GM23338 (cell line): ENCODE data around the gene HNRNPA1. TPM values are rescaled to one million over a fixed set of nuclear protein-coding genes. Genes with fewer than 3 reads are reported as not detected.
A peak's percentile ranks its signal among the peaks of the same experiment; 100 is the strongest.

Experiments used
- ATAC-seq: fragments of 200-7000 bp; cut with Tn5 transposase; 3 replicates; pipeline ENCODE4 v1.9.1; 2020
- DNase-seq: peaks from one replicate; pipeline ENCODE4 v3.0.0-alpha.2; 2015; ENCODE audit warnings: low spot score
- H2AFZ ChIP-seq: fragments of 200-600 bp; sonication (generic); 2 replicates; pipeline ENCODE4 v1.8.0; 2016; ENCODE audit warnings: antibody characterized with exemption, mild to moderate bottlenecking, moderate library complexity
- H3F3A ChIP-seq: fragments of 200-600 bp; sonication (generic); replicated peaks from 2 replicates; pipeline ENCODE4 v1.8.0; 2017; ENCODE audit warnings: antibody characterized with exemption, mixed run types, low read depth
- H3K27ac ChIP-seq: fragments of 200-600 bp; sonication (generic); 2 replicates; pipeline ENCODE4 v1.6.1; 2016; ENCODE audit warnings: low read depth
- H3K27me3 ChIP-seq: fragments of 200-600 bp; sonication (generic); 2 replicates; pipeline ENCODE4 v1.8.0; 2016; ENCODE audit warnings: mild to moderate bottlenecking, mixed run types, moderate library complexity; ENCODE audit not compliant: insufficient read depth
- H3K36me3 ChIP-seq: fragments of 200-600 bp; sonication (generic); 2 replicates; pipeline ENCODE4 v1.8.0; 2016; ENCODE audit warnings: mild to moderate bottlenecking; ENCODE audit not compliant: insufficient read depth
- H3K4me1 ChIP-seq: fragments of 200-600 bp; sonication (generic); 2 replicates; pipeline ENCODE4 v1.8.0; 2016; ENCODE audit warnings: mild to moderate bottlenecking, moderate library complexity; ENCODE audit not compliant: insufficient read depth
- H3K4me2 ChIP-seq: fragments of 200-600 bp; sonication (generic); 2 replicates; pipeline ENCODE4 v1.7.1; 2017; ENCODE audit warnings: mixed run types
- H3K4me3 ChIP-seq: fragments of 200-600 bp; sonication (generic); 2 replicates; pipeline ENCODE4 v1.6.1; 2016; ENCODE audit warnings: mixed run types
- H3K79me2 ChIP-seq: fragments of 200-600 bp; sonication (generic); replicated peaks from 2 replicates; pipeline ENCODE4 v1.8.0; 2017; ENCODE audit warnings: mild to moderate bottlenecking; ENCODE audit not compliant: insufficient read depth
- H3K9me2 ChIP-seq: fragments of 200-600 bp; sonication (generic); 2 replicates; pipeline ENCODE4 v1.8.0; 2017; ENCODE audit not compliant: insufficient read depth
- H4K20me1 ChIP-seq: fragments of 200-600 bp; sonication (generic); replicated peaks from 2 replicates; pipeline ENCODE4 v1.8.0; 2017; ENCODE audit warnings: mild to moderate bottlenecking; ENCODE audit not compliant: insufficient read depth
- H3K27ac Mint-ChIP-seq: 2 replicates; pipeline ENCODE4 v1.8.0; 2020; ENCODE audit warnings: inconsistent platforms, mild to moderate bottlenecking, moderate library complexity, mixed read lengths
- H3K27me3 Mint-ChIP-seq: 3 replicates; pipeline ENCODE4 v1.8.0; 2022; ENCODE audit warnings: low read depth, mild to moderate bottlenecking, moderate library complexity, mixed read lengths, inconsistent platforms; ENCODE audit not compliant: insufficient read depth, poor library complexity
- H3K36me3 Mint-ChIP-seq: 3 replicates; pipeline ENCODE4 v1.8.0; 2021; ENCODE audit warnings: low read depth, mild to moderate bottlenecking, inconsistent platforms, moderate library complexity, mixed read lengths
- H3K4me1 Mint-ChIP-seq: 3 replicates; pipeline ENCODE4 v1.8.0; 2020; ENCODE audit warnings: mild to moderate bottlenecking, inconsistent platforms, mixed read lengths
- H3K4me3 Mint-ChIP-seq: 3 replicates; pipeline ENCODE4 v1.8.0; 2021; ENCODE audit warnings: moderate library complexity, mild to moderate bottlenecking, inconsistent platforms, mixed read lengths
- H3K9me3 Mint-ChIP-seq: 3 replicates; pipeline ENCODE4 v1.8.0; 2020; ENCODE audit warnings: moderate library complexity, mild to moderate bottlenecking, inconsistent platforms, mixed read lengths
- CREB1 ChIP-seq: fragments of 250-450 bp; sonication (Bioruptor Pico); IDR thresholded peaks from 2 replicates; pipeline ENCODE4 v1.5.0; 2020; ENCODE audit warnings: low read depth, mild to moderate bottlenecking, moderate library complexity
- CTCF ChIP-seq, 2 experiments: fragments of 200-600 bp in 1 of 2; sonication (generic) in 1 of 2; conservative IDR thresholded peaks; 2 replicates each; pipeline versions ENCODE4 v1.5.1 to v1.6.1; 2016 to 2017; ENCODE audit warnings: antibody characterized with exemption in 2 of 2, low read depth in 2 of 2, mild to moderate bottlenecking in 2 of 2, moderate library complexity in 1 of 2
- ETS1 ChIP-seq: IDR thresholded peaks from 2 replicates; pipeline ENCODE4 v1.6.1; 2016; ENCODE audit warnings: antibody characterized with exemption
- EZH2 ChIP-seq: fragments of 200-600 bp; sonication (generic); IDR thresholded peaks from one replicate; pipeline ENCODE4 v1.8.0; 2017; ENCODE audit warnings: antibody characterized with exemption, mild to moderate bottlenecking, low read depth; ENCODE audit not compliant: unreplicated experiment
- EZH2phosphoT487 ChIP-seq: fragments of 200-600 bp; sonication (generic); IDR thresholded peaks from one replicate; pipeline ENCODE4 v1.8.1; 2018; ENCODE audit warnings: antibody characterized with exemption; ENCODE audit not compliant: unreplicated experiment
- NANOG ChIP-seq: IDR thresholded peaks from 2 replicates; pipeline ENCODE4 v1.6.1; 2016; ENCODE audit warnings: antibody characterized with exemption, borderline replicate concordance
- POLR2AphosphoS5 ChIP-seq: IDR thresholded peaks from 2 replicates; pipeline ENCODE4 v1.6.1; 2016; ENCODE audit warnings: antibody characterized with exemption, low read depth
- STAT1 ChIP-seq: IDR thresholded peaks from one replicate; pipeline ENCODE4 v1.6.1; 2016; ENCODE audit warnings: antibody characterized with exemption; ENCODE audit not compliant: unreplicated experiment
- ZNF114 ChIP-seq: fragments of 250-450 bp; sonication (Bioruptor Pico); IDR thresholded peaks from 2 replicates; pipeline ENCODE4 v1.5.0; 2020; ENCODE audit warnings: mild to moderate bottlenecking, moderate library complexity
- ZNF331 ChIP-seq: fragments of 250-450 bp; sonication (Bioruptor Pico); IDR thresholded peaks from 2 replicates; pipeline ENCODE4 v1.5.0; 2020; ENCODE audit warnings: low read depth, mild to moderate bottlenecking, moderate library complexity
- ZNF462 ChIP-seq: fragments of 250-450 bp; sonication (Bioruptor Pico); IDR thresholded peaks from 2 replicates; pipeline ENCODE4 v1.5.0; 2020; ENCODE audit warnings: mild to moderate bottlenecking, moderate library complexity
- polyA plus RNA-seq: library from polyadenylated mRNA; unstranded; fragments of >200 nt; fragmentation: Nextera tagmentation; extraction: Ambion mirVana; gene quantifications from 2 replicates; pipeline ENCODE4 v1.2.1, GENCODE V29; 2016
- total RNA-seq: library from RNA; depleted of rRNA; stranded (reverse); fragments of >200 nt; shearing (Covaris generic); gene quantifications from 2 replicates; pipeline ENCODE4 v1.2.3, GENCODE V29; 2014

Gene HNRNPA1
- total and polyA plus RNA-seq, 2 experiments from 2014 or later = 1,104 to 2,576 TPM

- TF ChIP-seq ZNF462 (CRISPR knock-in tag) (no peak), POLR2AphosphoS5 (no peak), ZNF331 (CRISPR knock-in tag) (no peak), NANOG (no peak), CREB1 (CRISPR knock-in tag) (no peak)
Measured at GRCh38 chr12:54299515-54300224, 19.1 kb downstream of the HNRNPA1 start (continued).

GRCh38 chr12:54300225-54300731 is 19.8 kb downstream of the HNRNPA1 start:
- ATAC-seq (no peak), DNase-seq (no peak)
- Histone ChIP-seq H3K4me2 (peak overlapping the region; percentile 99), H3K27me3 (peaks cover 15% of the 10 kb centered on the region), H3K36me3 (no peaks in the 10 kb centered on the region), H3K4me1 (peaks cover 47% of the 10 kb centered on the region), H3K79me2 (no peaks in the 10 kb centered on the region), H4K20me1 (no peaks in the 10 kb centered on the region), H2AFZ (peak overlapping the region; percentile 96), H3K4me3 (peak overlapping the region; percentile 71), H3F3A (peaks cover 12% of the 10 kb centered on the region), H3K9me2 (no peaks in the 10 kb centered on the region), H3K27ac (no peak overlapping the region)
- H3K36me3 Mint-ChIP-seq = no peaks in the 10 kb centered on the region; the same call in 2 of the 3 replicates
- TF ChIP-seq STAT1 (no peak), ZNF114 (CRISPR knock-in tag) (no peak), EZH2 (no peak), CTCF (conservative IDR thresholded peaks at IDR 0.05; ENCODE audit: low read depth in 2 of 2) (no peak), ETS1 (no peak), POLR2AphosphoS5 (no peak), CREB1 (CRISPR knock-in tag) (no peak), EZH2phosphoT487 (no peak)
- peak overlapping the region; percentile 70 for H3K4me3 Mint-ChIP-seq
- H3K4me1 Mint-ChIP-seq = peaks cover 50% of the 10 kb centered on the region
- no peaks in the 10 kb centered on the region for H3K9me3 Mint-ChIP-seq
- peak overlapping the region; percentile 85; the same call in 1 of the 2 replicates for H3K27ac Mint-ChIP-seq
- H3K27me3 Mint-ChIP-seq = peaks cover 17% of the 10 kb centered on the region
